Measurements from ENCODE around the gene DBNDD1.
"Not testable (repeated sequence)": the region's sequence is repeated elsewhere in the genome, so short reads cannot be mapped to it uniquely, and the experiment has no call there.

GRCh38 chr16:90056521-90056920 lies 37.3 kb upstream of the DBNDD1 start:
- TF ChIP-seq FOXK2, SP1 (IDR thresholded peaks at IDR 0.05): not testable (repeated sequence)
